ENCODE data around the gene PJVK. TPM values are rescaled to one million over a fixed set of nuclear protein-coding genes. Genes with fewer than 3 reads are reported as not detected.
"Not testable (repeated sequence)": the region's sequence is repeated elsewhere in the genome, so short reads cannot be mapped to it uniquely, and the experiment has no call there.

Gene PJVK
- total RNA-seq, 2 donors from 2014 or later = 0.59 to 2.4 TPM

DNA sequence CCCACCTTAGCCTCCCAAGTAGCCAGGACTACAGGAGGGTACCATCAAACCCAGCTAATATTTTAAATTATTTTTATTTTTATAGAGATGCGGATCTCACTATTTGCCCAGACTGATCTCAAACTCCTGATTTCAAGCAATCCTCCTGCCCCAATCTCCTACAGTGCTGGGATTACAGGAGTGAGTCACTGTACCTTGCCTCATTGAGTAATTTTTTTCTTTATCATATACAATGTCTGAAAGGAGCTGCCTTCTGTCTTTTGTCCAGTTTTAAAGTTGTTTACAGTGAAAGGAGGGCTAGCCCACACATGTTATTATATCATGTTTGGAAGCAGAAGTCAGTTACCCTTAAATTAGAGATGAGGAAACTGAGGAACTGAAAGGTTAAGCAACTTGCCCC is 32.8 kb upstream of the PJVK start:
- H3K27ac ChIP-seq = no peak overlapping the region
- no peak for DNase-seq (ENCODE audit: low spot score)
- TF ChIP-seq, protein P1, sequence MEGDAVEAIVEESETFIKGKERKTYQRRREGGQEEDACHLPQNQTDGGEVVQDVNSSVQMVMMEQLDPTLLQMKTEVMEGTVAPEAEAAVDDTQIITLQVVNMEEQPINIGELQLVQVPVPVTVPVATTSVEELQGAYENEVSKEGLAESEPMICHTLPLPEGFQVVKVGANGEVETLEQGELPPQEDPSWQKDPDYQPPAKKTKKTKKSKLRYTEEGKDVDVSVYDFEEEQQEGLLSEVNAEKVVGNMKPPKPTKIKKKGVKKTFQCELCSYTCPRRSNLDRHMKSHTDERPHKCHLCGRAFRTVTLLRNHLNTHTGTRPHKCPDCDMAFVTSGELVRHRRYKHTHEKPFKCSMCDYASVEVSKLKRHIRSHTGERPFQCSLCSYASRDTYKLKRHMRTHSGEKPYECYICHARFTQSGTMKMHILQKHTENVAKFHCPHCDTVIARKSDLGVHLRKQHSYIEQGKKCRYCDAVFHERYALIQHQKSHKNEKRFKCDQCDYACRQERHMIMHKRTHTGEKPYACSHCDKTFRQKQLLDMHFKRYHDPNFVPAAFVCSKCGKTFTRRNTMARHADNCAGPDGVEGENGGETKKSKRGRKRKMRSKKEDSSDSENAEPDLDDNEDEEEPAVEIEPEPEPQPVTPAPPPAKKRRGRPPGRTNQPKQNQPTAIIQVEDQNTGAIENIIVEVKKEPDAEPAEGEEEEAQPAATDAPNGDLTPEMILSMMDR (IDR thresholded peaks at IDR 0.05) = no peak
- no peaks in the 10 kb centered on the region for H3K9me3 ChIP-seq
- peaks cover 0 to 6% of the 10 kb centered on the region in 2 donors for H3K4me1 ChIP-seq
- H3K36me3 ChIP-seq = no peaks in the 10 kb centered on the region
- H3K27me3 ChIP-seq = no peaks in the 10 kb centered on the region
- H3K4me3 ChIP-seq = no peak overlapping the region

DNA sequence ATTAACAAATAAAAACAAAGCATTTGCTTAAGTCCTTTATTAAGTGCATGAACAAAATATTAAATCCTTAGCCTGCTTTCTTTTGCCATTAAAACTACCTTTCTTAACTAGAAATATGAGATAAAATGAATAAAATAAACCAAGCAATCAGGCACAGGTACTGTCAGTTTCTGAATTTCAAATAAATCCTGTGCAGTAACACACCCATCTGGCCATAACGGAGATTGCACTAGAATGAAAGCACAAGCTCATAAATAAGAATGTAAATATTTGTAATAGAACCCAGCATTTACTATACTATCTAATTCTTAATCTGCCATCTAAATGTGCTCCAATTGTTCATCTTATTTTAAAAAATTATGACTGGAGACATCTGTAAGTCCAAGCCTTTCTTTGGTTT is 32.1 kb upstream of the PJVK start:
- DNase-seq (ENCODE audit: low spot score) = no peak
- Histone ChIP-seq H3K27me3 (no peaks in the 10 kb centered on the region), H3K9me3 (no peaks in the 10 kb centered on the region), H3K4me3 (no peak overlapping the region), H3K4me1 (peaks cover 0 to 6% of the 10 kb centered on the region in 2 donors), H3K27ac (no peak overlapping the region), H3K36me3 (no peaks in the 10 kb centered on the region)
- TF ChIP-seq, protein P1 (IDR thresholded peaks at IDR 0.05) = peak in 1 of 2 donors; percentile 31

DNA sequence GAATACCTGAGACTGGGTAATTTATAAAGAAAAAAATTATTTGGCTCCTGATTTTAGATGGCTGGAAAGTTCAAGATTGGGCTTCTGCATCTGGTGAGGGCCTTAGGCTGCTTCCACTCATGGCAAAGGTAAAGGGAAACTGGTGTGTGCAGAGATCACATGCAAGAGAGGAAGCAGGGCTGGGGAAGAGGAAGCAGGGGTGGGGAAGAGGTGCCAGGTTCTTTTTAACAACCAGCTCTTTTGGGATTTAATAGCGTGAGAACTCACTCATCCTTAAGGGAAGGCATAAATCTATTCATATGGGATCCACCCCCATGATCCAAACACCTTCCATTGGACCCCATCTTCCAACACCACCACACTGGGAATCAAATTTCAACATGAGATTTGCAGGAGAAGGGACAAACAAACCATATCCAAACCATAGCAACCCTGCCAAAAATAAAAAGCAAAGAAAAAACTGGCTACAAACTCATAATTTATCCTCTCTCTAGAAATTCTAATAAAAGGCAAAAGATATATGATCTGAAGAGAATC is 30.6 kb upstream of the PJVK start:
- TF ChIP-seq, protein P1 (IDR thresholded peaks at IDR 0.05) = no peak
- Histone ChIP-seq H3K9me3 (peaks cover 0 to 7% of the 10 kb centered on the region in 2 donors), H3K27me3 (no peaks in the 10 kb centered on the region), H3K27ac (no peak overlapping the region), H3K4me3 (no peak overlapping the region), H3K36me3 (no peaks in the 10 kb centered on the region), H3K4me1 (no peaks in the 10 kb centered on the region)
- DNase-seq (ENCODE audit: low spot score) = no peak

DNA sequence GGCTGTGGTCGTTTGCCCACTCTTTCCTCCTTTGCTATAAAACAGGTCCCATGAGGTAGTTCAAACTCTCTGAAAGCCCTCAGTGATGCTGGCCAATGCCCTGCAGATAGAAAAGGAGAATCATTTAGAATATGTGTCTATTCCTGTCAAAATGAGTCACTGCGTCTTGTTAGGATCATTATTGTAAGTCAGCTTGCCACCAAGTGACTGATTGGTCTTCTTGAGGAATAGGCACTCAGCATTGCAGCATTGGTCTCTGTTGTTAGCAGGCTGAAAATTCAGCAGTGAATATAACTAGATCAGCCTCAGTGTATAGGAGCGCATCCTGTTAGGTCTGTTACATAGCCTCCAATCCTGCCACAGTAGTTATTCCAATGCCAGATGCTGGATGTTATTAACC is 29.1 kb upstream of the PJVK start:
- no peak overlapping the region for H3K4me3 ChIP-seq
- peaks cover 0 to 9% of the 10 kb centered on the region in 2 donors for H3K9me3 ChIP-seq
- TF ChIP-seq, protein P1 (IDR thresholded peaks at IDR 0.05) = no peak
- H3K4me1 ChIP-seq = no peaks in the 10 kb centered on the region
- H3K27ac ChIP-seq = no peak overlapping the region
- H3K36me3 ChIP-seq = no peaks in the 10 kb centered on the region
- no peaks in the 10 kb centered on the region for H3K27me3 ChIP-seq
- no peak for DNase-seq (ENCODE audit: low spot score)

DNA sequence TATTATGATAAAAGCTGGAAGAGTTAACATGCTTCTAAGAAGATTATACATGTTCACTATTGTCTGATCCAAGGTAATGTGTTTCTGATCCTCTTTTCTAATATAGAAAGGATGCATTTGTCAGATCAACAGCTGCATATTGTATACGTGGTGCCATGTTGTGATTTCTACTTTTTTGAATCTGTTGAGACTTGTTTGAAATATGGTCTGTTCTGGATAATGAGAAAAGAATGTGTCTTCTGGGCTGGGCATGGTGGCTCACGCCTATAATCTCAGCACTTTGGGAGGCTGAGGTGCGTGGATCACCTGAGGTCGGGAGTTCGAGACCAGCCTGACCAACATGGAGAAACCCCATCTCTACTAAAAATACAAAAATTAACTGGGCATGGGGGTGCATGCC is 27.4 kb upstream of the PJVK start:
- H3K9me3 ChIP-seq; H3K4me3 ChIP-seq; H3K27me3 ChIP-seq; DNase-seq (ENCODE audit: low spot score); H3K36me3 ChIP-seq; H3K27ac ChIP-seq; H3K4me1 ChIP-seq: not testable (repeated sequence)

DNA sequence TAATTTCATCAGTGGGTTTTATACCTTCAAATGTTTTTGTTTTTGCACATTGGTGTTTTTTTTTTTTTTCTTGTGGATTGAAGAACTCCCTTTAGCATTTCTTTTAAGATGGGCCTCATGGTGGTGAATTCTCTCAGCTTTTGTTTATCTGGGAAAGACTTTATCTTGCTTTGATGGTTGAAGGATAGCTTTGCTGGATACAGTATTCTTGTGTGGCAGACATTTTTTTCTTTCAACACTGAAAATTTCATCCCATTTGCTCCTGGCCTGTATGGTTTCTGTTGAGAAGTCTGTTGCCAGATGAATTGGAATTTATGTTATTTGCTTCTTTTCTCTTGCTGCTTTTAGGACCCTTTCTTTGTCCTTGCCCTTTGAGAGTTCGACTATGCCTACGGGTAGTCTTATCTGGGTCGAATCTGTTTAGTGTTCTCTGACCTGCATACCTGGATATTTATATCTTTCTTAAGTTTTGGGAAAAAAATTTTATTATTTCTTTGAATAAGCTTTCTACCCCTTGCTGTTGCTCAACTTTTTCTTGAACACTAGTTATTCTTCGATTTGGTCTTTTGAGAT is 25.8 kb upstream of the PJVK start:
- DNase-seq (ENCODE audit: low spot score) = no peak
- H3K4me1 ChIP-seq = no peaks in the 10 kb centered on the region
- TF ChIP-seq, protein P1 (IDR thresholded peaks at IDR 0.05) = no peak
- peaks cover 12% of the 10 kb centered on the region for H3K36me3 ChIP-seq
- no peak overlapping the region for H3K27ac ChIP-seq
- H3K27me3 ChIP-seq = no peaks in the 10 kb centered on the region
- H3K9me3 ChIP-seq = peaks cover 0 to 9% of the 10 kb centered on the region in 2 donors
- H3K4me3 ChIP-seq = no peak overlapping the region
